Lower leg skin (tissue), 3 donors: ENCODE data around the gene LDHA.

Experiments used
- POLR2A ChIP-seq, 2 donors: fragments of 450-650 bp; IDR thresholded peaks; one replicate each; pipeline ENCODE4 v1.6.1; 2016 to 2017; ENCODE audit warnings: antibody characterized with exemption in 2 of 2, mild to moderate bottlenecking in 1 of 2, moderate library complexity in 1 of 2
- TF ChIP-seq, protein P1 (sequence below), 3 donors: fragments of 450-650 bp; IDR thresholded peaks; one replicate each; pipeline ENCODE4 v1.5.1; 2016; ENCODE audit warnings: antibody characterized with exemption in 3 of 3, mild to moderate bottlenecking in 3 of 3, moderate library complexity in 2 of 3

GRCh38 chr11:18367431-18367830 lies 26.9 kb upstream of the LDHA start:
- TF ChIP-seq, protein P1, sequence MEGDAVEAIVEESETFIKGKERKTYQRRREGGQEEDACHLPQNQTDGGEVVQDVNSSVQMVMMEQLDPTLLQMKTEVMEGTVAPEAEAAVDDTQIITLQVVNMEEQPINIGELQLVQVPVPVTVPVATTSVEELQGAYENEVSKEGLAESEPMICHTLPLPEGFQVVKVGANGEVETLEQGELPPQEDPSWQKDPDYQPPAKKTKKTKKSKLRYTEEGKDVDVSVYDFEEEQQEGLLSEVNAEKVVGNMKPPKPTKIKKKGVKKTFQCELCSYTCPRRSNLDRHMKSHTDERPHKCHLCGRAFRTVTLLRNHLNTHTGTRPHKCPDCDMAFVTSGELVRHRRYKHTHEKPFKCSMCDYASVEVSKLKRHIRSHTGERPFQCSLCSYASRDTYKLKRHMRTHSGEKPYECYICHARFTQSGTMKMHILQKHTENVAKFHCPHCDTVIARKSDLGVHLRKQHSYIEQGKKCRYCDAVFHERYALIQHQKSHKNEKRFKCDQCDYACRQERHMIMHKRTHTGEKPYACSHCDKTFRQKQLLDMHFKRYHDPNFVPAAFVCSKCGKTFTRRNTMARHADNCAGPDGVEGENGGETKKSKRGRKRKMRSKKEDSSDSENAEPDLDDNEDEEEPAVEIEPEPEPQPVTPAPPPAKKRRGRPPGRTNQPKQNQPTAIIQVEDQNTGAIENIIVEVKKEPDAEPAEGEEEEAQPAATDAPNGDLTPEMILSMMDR (IDR thresholded peaks at IDR 0.05) = no peak
- TF ChIP-seq POLR2A (IDR thresholded peaks at IDR 0.05) = no peak
